Measurements from ENCODE around the gene PCP2.

PCP2 gene

GRCh38 chr19:7665076-7665475, 31.6 kb upstream of the PCP2 start:
- TF ChIP-seq TCF12 (IDR thresholded peaks at IDR 0.05; ENCODE audit: low read depth) (no peak), ZBTB7A (IDR thresholded peaks at IDR 0.05; ENCODE audit: low read depth) (no peak), CEBPB (IDR thresholded peaks at IDR 0.05) (no peak), EP300 (IDR thresholded peaks at IDR 0.05; ENCODE audit: borderline replicate concordance) (no peak), YY1 (IDR thresholded peaks at IDR 0.05; ENCODE audit: low read depth) (no peak), TAF1 (IDR thresholded peaks at IDR 0.05; ENCODE audit: low read depth) (no peak), EGR1 (IDR thresholded peaks at IDR 0.05) (no peak), FOXM1 (IDR thresholded peaks at IDR 0.05; ENCODE audit: borderline replicate concordance, low read depth) (no peak), CREB1 (IDR thresholded peaks at IDR 0.05; ENCODE audit: low read depth) (no peak), NFIC (IDR thresholded peaks at IDR 0.05) (no peak), RAD21 (IDR thresholded peaks at IDR 0.05; ENCODE audit: low read depth) (no peak), TEAD4 (IDR thresholded peaks at IDR 0.05) (no peak)
- TF ChIP-seq, protein P1, sequence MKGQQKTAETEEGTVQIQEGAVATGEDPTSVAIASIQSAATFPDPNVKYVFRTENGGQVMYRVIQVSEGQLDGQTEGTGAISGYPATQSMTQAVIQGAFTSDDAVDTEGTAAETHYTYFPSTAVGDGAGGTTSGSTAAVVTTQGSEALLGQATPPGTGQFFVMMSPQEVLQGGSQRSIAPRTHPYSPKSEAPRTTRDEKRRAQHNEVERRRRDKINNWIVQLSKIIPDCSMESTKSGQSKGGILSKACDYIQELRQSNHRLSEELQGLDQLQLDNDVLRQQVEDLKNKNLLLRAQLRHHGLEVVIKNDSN (IDR thresholded peaks at IDR 0.05), result no peak
- TF ChIP-seq, protein P2, sequence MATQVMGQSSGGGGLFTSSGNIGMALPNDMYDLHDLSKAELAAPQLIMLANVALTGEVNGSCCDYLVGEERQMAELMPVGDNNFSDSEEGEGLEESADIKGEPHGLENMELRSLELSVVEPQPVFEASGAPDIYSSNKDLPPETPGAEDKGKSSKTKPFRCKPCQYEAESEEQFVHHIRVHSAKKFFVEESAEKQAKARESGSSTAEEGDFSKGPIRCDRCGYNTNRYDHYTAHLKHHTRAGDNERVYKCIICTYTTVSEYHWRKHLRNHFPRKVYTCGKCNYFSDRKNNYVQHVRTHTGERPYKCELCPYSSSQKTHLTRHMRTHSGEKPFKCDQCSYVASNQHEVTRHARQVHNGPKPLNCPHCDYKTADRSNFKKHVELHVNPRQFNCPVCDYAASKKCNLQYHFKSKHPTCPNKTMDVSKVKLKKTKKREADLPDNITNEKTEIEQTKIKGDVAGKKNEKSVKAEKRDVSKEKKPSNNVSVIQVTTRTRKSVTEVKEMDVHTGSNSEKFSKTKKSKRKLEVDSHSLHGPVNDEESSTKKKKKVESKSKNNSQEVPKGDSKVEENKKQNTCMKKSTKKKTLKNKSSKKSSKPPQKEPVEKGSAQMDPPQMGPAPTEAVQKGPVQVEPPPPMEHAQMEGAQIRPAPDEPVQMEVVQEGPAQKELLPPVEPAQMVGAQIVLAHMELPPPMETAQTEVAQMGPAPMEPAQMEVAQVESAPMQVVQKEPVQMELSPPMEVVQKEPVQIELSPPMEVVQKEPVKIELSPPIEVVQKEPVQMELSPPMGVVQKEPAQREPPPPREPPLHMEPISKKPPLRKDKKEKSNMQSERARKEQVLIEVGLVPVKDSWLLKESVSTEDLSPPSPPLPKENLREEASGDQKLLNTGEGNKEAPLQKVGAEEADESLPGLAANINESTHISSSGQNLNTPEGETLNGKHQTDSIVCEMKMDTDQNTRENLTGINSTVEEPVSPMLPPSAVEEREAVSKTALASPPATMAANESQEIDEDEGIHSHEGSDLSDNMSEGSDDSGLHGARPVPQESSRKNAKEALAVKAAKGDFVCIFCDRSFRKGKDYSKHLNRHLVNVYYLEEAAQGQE (IDR thresholded peaks at IDR 0.05; ENCODE audit: low read depth), result no peak
- TF ChIP-seq, protein P3, sequence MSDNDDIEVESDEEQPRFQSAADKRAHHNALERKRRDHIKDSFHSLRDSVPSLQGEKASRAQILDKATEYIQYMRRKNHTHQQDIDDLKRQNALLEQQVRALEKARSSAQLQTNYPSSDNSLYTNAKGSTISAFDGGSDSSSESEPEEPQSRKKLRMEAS (IDR thresholded peaks at IDR 0.05), result no peak

DNA sequence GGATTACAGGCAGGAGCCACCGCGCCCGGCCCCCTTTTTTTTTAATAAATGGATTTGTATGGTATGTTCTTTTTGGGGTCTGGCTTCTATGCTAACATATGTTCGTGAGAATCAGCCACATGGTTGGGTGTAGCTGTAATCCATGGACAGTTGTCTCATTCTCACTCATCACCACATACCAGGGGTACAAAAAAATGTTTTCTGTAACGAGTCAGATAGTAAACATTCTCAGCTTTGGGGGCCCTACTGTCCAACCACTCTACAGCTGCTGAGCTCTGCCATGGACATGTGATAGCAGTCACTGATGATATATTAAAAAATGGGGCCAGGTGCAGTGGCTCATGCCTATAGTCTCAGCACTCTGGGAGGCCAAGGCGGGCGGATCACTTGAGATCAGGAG, 30.2 kb upstream of the PCP2 start:
- TF ChIP-seq RAD21 (IDR thresholded peaks at IDR 0.05; ENCODE audit: low read depth) (no peak), FOXM1 (IDR thresholded peaks at IDR 0.05; ENCODE audit: borderline replicate concordance, low read depth) (no peak)
- TF ChIP-seq, protein P2 (IDR thresholded peaks at IDR 0.05; ENCODE audit: low read depth), result no peak
- TF ChIP-seq, protein P3 (IDR thresholded peaks at IDR 0.05), result no peak

DNA sequence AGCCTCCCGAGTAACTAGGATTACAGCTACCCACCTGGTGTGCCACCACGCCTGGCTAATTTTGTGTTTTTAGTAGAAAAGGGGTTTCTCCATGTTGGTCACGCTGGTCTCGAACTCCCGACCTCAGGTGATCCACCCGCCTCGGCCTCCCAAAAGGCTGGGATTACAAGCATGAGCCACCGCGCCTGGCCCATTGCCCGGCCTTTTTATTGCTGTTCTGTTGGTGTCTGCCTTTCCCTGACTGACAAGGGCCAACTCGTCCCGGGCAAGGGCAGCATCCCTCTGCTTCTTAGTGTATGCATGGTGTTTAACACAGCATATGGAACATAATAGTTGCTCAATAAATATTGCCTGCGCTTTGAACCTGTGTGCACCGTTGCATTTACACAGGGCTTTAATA, 29.1 kb upstream of the PCP2 start:
- TF ChIP-seq CEBPB (IDR thresholded peaks at IDR 0.05), result no peak

DNA sequence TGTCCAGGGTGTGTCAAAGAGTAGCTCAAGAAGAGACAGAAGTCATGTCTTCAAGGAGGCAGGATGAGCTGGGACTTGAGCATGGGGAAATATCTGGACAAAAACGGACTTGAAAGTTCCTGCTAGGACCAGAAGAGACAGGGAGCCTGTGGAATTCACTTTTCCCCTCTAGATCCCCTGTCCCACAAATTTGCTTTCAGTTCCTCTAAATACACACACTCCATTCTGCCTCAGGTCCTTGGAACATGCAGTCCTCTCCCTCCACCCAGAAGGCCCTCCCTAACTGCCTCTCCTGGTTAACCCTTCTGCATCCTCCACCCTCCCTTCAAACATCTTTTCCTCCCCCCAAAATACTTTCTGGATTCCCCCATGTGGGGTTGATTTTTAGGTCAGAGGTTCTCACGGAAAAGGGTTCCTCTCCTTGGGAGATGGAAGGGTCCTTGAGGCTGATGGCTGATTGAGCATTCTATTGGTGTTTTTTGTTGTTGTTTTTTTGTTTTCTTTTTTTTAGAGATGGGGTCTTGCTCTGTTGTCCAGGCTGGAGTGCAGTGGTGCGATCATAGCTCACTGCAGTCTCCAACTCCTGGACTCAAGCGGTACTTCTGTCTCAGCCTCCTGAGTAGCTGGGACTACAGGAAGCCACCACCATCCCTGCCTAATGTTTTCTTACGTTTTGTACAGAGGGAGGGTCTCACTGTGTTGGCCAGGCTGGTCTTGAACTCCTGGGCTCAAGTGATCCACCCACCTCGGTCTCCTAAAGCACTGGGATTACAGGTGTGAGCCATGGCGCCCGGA, 28.4 kb upstream of the PCP2 start:
- no peak for TF ChIP-seq CREB1 (IDR thresholded peaks at IDR 0.05; ENCODE audit: low read depth)
- TF ChIP-seq, protein P3 (IDR thresholded peaks at IDR 0.05), result no peak
- no peak for TF ChIP-seq TAF1 (IDR thresholded peaks at IDR 0.05; ENCODE audit: low read depth)
- TF ChIP-seq NFIC (IDR thresholded peaks at IDR 0.05), result no peak
- TF ChIP-seq ZBTB7A (IDR thresholded peaks at IDR 0.05; ENCODE audit: low read depth), result no peak
- TF ChIP-seq FOXM1 (IDR thresholded peaks at IDR 0.05; ENCODE audit: borderline replicate concordance, low read depth), result no peak
- TF ChIP-seq TEAD4 (IDR thresholded peaks at IDR 0.05), result no peak
- TF ChIP-seq CEBPB (IDR thresholded peaks at IDR 0.05), result no peak
- TF ChIP-seq RAD21 (IDR thresholded peaks at IDR 0.05; ENCODE audit: low read depth), result no peak
- TF ChIP-seq, protein P2 (IDR thresholded peaks at IDR 0.05; ENCODE audit: low read depth), result no peak

- no peak for TF ChIP-seq CEBPB (IDR thresholded peaks at IDR 0.05)
- TF ChIP-seq EP300 (IDR thresholded peaks at IDR 0.05; ENCODE audit: borderline replicate concordance), result no peak
- TF ChIP-seq FOXM1 (IDR thresholded peaks at IDR 0.05; ENCODE audit: borderline replicate concordance, low read depth), result no peak
- TF ChIP-seq YY1 (IDR thresholded peaks at IDR 0.05; ENCODE audit: low read depth), result no peak
- no peak for TF ChIP-seq CREB1 (IDR thresholded peaks at IDR 0.05; ENCODE audit: low read depth)
- TF ChIP-seq NFIC (IDR thresholded peaks at IDR 0.05), result no peak
- TF ChIP-seq ZBTB7A (IDR thresholded peaks at IDR 0.05; ENCODE audit: low read depth), result no peak
- TF ChIP-seq EGR1 (IDR thresholded peaks at IDR 0.05), result no peak
- TF ChIP-seq, protein P3 (IDR thresholded peaks at IDR 0.05), result no peak
- TF ChIP-seq, protein P1 (IDR thresholded peaks at IDR 0.05), result no peak
- no peak for TF ChIP-seq RAD21 (IDR thresholded peaks at IDR 0.05; ENCODE audit: low read depth)
- TF ChIP-seq TAF1 (IDR thresholded peaks at IDR 0.05; ENCODE audit: low read depth), result no peak
- TF ChIP-seq, protein P2 (IDR thresholded peaks at IDR 0.05; ENCODE audit: low read depth), result no peak
- TF ChIP-seq TCF12 (IDR thresholded peaks at IDR 0.05; ENCODE audit: low read depth), result no peak
- TF ChIP-seq TEAD4 (IDR thresholded peaks at IDR 0.05), result no peak
Observed at GRCh38 chr19:7658219-7658686, 24.7 kb upstream of the PCP2 start.

All from Ishikawa (cell line).